Measurements from ENCODE around the gene C1orf210.

DNA sequence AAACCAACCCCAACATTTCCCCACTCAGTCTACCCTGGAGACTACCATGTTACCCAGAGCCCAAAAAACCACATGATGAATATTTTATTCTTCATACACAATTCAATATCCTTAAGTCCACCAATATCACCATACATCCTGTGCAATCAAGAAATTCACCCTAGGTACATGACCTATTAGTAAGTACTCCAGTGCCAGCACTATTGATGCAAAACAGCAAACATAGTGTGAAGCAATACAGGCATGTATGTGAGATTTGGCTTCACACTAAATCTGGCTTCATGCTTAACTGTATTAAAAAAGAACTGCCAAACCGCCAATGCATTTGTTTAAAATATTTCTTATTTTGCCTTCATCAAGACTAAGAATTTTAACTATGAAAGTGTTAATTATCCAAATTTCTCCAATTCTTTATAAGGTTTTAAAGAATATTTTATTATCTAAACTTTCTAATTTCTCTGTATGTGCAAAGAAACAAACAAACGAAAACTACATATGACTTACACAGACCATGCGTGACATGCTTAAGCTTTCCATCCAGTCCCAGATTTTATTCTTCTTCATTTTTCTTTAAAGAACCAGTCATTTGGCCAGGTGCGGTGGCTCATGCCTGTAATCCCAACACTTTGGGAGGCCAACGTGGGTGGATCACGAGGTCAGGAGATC, 38.0 kb downstream of the C1orf210 start:
- TF ChIP-seq, protein P1, sequence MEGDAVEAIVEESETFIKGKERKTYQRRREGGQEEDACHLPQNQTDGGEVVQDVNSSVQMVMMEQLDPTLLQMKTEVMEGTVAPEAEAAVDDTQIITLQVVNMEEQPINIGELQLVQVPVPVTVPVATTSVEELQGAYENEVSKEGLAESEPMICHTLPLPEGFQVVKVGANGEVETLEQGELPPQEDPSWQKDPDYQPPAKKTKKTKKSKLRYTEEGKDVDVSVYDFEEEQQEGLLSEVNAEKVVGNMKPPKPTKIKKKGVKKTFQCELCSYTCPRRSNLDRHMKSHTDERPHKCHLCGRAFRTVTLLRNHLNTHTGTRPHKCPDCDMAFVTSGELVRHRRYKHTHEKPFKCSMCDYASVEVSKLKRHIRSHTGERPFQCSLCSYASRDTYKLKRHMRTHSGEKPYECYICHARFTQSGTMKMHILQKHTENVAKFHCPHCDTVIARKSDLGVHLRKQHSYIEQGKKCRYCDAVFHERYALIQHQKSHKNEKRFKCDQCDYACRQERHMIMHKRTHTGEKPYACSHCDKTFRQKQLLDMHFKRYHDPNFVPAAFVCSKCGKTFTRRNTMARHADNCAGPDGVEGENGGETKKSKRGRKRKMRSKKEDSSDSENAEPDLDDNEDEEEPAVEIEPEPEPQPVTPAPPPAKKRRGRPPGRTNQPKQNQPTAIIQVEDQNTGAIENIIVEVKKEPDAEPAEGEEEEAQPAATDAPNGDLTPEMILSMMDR (IDR thresholded peaks at IDR 0.05): no peak
- no peak for TF ChIP-seq POLR2AphosphoS5 (IDR thresholded peaks at IDR 0.05)
- no peak for TF ChIP-seq POLR2A (IDR thresholded peaks at IDR 0.05)
- TF ChIP-seq EP300 (IDR thresholded peaks at IDR 0.05): no peak

Data from suprapubic skin (tissue), 4 donors.